Chondrocyte (in vitro differentiated cells): ENCODE data around the gene PCED1B. TPM values are rescaled to one million over a fixed set of nuclear protein-coding genes. Genes with fewer than 3 reads are reported as not detected.
A peak's percentile ranks its signal among the peaks of the same experiment; 100 is the strongest.

Source experiments
- DNase-seq: peaks from one replicate; pipeline ENCODE4 v3.0.0; 2021; ENCODE audit warnings: mixed read lengths, low spot score
- H3K27ac Mint-ChIP-seq: one replicate; pipeline ENCODE4 v1.8.0; 2021; ENCODE audit warnings: mild to moderate bottlenecking, moderate library complexity, mixed read lengths; ENCODE audit not compliant: unreplicated experiment
- H3K27me3 Mint-ChIP-seq: 2 replicates; pipeline ENCODE4 v1.8.0; 2021; ENCODE audit warnings: low read depth, mixed read lengths
- H3K36me3 Mint-ChIP-seq: 2 replicates; pipeline ENCODE4 v1.8.0; 2021; ENCODE audit warnings: low read depth, mixed read lengths
- H3K4me1 Mint-ChIP-seq: 2 replicates; pipeline ENCODE4 v1.8.0; 2021; ENCODE audit warnings: low read depth, mild to moderate bottlenecking, mixed read lengths
- H3K4me3 Mint-ChIP-seq: one replicate; pipeline ENCODE4 v1.8.0; 2021; ENCODE audit warnings: mild to moderate bottlenecking, moderate library complexity, mixed read lengths; ENCODE audit not compliant: unreplicated experiment
- H3K9me3 Mint-ChIP-seq: 2 replicates; pipeline ENCODE4 v1.8.0; 2021; ENCODE audit warnings: low read depth, mixed read lengths
- total RNA-seq: library from RNA; stranded (reverse); gene quantifications from 3 replicates; pipeline ENCODE4 v1.2.1, GENCODE V29; 2021
- TF ChIP-seq, protein P1 (sequence below): fragments of 200-600 bp; sonication (generic); IDR thresholded peaks from 2 replicates; pipeline ENCODE4 v1.5.0; 2021; ENCODE audit warnings: antibody characterized with exemption, mild to moderate bottlenecking, moderate library complexity

Gene PCED1B
- total RNA-seq, 1 donor from 2014 or later, result 2.3 TPM

DNA sequence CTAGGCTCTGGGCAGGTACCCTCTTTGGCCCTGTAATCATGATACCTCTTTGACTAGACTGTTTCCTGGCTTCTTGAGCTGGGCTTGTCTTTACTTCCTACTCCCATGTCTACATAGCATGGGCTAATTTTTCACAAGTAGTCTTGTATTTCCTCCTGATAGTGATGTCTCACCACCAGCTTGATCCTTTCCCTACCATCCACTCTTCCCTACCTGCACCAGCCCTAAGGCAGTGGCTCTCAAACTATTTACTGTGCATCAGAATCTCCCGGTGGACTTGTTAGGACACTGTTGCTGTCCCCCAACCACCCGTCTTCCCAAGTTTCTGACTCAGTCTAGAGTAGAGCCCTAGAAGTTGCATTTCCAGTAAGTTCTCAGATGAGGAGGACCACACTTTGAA lies 163.0 kb downstream of the PCED1B start:
- Mint-ChIP-seq H3K9me3 (no peaks in the 10 kb centered on the region), H3K27me3 (no peaks in the 10 kb centered on the region), H3K27ac (no peak overlapping the region), H3K36me3 (no peaks in the 10 kb centered on the region), H3K4me1 (peaks cover 19% of the 10 kb centered on the region), H3K4me3 (no peak overlapping the region)
- DNase-seq, result no peak
- TF ChIP-seq, protein P1, sequence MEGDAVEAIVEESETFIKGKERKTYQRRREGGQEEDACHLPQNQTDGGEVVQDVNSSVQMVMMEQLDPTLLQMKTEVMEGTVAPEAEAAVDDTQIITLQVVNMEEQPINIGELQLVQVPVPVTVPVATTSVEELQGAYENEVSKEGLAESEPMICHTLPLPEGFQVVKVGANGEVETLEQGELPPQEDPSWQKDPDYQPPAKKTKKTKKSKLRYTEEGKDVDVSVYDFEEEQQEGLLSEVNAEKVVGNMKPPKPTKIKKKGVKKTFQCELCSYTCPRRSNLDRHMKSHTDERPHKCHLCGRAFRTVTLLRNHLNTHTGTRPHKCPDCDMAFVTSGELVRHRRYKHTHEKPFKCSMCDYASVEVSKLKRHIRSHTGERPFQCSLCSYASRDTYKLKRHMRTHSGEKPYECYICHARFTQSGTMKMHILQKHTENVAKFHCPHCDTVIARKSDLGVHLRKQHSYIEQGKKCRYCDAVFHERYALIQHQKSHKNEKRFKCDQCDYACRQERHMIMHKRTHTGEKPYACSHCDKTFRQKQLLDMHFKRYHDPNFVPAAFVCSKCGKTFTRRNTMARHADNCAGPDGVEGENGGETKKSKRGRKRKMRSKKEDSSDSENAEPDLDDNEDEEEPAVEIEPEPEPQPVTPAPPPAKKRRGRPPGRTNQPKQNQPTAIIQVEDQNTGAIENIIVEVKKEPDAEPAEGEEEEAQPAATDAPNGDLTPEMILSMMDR, result no peak

DNA sequence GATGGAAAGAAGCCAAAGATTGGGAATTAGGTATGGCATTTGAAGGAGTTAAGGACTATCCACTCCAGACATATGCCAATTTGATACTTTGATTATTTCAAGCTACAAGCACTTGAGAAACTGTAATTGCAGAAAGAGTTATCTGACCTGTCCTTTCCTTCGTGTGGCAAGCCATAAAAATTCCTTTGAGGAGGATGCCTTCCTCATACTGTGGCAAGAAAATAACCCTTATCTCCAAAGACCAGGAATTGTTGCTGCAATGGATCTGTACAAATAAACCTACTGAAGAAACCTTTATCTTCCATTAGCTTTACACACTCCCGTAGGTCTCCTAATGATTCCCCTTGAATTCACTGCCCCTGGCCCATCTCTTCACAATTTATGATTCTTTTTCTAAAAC lies 165.4 kb downstream of the PCED1B start:
- Mint-ChIP-seq H3K36me3 (no peaks in the 10 kb centered on the region), H3K4me1 (peaks cover 23% of the 10 kb centered on the region), H3K27me3 (no peaks in the 10 kb centered on the region), H3K27ac (no peak overlapping the region), H3K4me3 (no peak overlapping the region), H3K9me3 (no peaks in the 10 kb centered on the region)
- TF ChIP-seq, protein P1, result no peak
- no peak for DNase-seq

DNA sequence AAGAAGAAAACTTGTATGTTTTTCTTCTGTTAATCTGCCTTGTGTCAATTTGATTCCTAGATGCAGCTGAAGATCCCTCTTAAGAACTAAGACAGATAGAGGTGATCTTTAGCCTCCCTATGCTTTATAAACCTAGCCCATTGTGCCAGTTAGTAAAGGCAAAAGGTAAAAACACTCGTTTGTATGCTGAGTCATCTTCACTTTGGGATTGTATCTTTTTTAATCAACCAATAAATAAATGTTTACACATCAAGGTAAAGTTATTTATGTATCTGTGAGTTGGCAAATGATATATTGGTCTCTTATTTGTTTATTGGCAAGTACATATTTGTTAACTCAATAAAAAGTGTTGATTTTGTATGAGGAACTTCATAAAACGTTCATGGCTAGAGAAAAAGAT lies 166.2 kb downstream of the PCED1B start:
- H3K9me3 Mint-ChIP-seq, result no peaks in the 10 kb centered on the region
- H3K4me3 Mint-ChIP-seq, result no peak overlapping the region
- TF ChIP-seq, protein P1, result no peak
- DNase-seq, result no peak
- no peak overlapping the region for H3K27ac Mint-ChIP-seq
- no peaks in the 10 kb centered on the region for H3K36me3 Mint-ChIP-seq
- H3K4me1 Mint-ChIP-seq, result peaks cover 26% of the 10 kb centered on the region
- no peaks in the 10 kb centered on the region for H3K27me3 Mint-ChIP-seq

DNA sequence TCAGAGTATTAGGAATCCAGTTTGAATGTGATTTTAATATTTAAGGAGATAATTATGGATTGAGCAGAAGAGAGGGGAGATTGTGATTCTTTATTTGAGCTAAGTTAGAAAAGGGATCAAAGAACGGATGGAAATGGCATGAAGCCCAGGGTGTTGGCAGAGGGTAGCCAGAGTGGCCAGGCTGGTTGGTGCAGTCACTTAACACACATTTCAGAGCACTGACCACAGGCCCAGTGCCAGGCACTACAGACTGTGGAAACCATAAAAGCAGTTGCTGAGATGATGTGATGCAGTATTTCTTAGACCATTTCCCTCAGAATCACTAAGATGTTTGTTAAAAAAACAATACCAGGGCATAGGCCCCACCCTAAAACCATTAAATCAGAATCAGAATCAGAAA lies 168.0 kb downstream of the PCED1B start:
- TF ChIP-seq, protein P1, result no peak
- Mint-ChIP-seq H3K4me3 (no peak overlapping the region), H3K36me3 (peaks cover 8% of the 10 kb centered on the region), H3K9me3 (peaks cover 14% of the 10 kb centered on the region), H3K27ac (peak overlapping the region; percentile 36), H3K4me1 (peaks cover 26% of the 10 kb centered on the region), H3K27me3 (no peaks in the 10 kb centered on the region)
- no peak for DNase-seq

DNA sequence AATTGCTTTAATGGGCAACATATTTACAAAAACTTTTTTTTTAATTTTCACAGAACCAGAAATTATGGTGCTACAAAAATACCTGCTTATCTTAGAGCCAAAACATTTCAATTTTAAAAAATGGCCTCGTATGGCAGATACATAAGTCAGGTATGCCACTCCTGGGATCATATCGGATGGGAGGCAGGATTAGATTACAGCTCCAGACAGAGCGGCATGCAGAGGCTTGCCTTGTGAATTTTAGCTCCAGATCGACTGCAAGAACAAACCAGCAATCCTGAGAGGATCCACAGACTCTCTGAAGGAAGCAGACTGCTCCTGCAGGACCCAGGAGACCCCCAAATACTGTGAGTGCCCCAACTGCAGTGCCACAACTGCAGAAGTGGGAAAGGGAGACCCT lies 169.7 kb downstream of the PCED1B start:
- no peak for DNase-seq
- Mint-ChIP-seq H3K36me3 (peaks cover 8% of the 10 kb centered on the region), H3K27me3 (no peaks in the 10 kb centered on the region), H3K4me1 (peaks cover 26% of the 10 kb centered on the region), H3K27ac (no peak overlapping the region), H3K9me3 (peaks cover 14% of the 10 kb centered on the region), H3K4me3 (no peak overlapping the region)
- TF ChIP-seq, protein P1, result no peak
